C4-2B (cell line): ENCODE measurements around the gene CDKL4.

Source experiments
- CTCF ChIP-seq: fragments of 450-650 bp; conservative IDR thresholded peaks from 2 replicates; pipeline ENCODE4 v1.5.1; 2017; ENCODE audit warnings: mild to moderate bottlenecking
- ZFX ChIP-seq: fragments of 450-650 bp; IDR thresholded peaks from 2 replicates; pipeline ENCODE4 v1.6.1; 2017

- TF ChIP-seq CTCF: no peak
- TF ChIP-seq ZFX: no peak
These were observed 102.2 kb downstream of the CDKL4 start for GRCh38 chr2:39141334-39142271.
